NCI-H748 (cell line): ENCODE measurements around the gene CD37.
A peak's percentile ranks its signal among the peaks of the same experiment; 100 is the strongest.
"Not testable (repeated sequence)": the region's sequence is repeated elsewhere in the genome, so short reads cannot be mapped to it uniquely, and the experiment has no call there.

Source experiments
- DNase-seq: peaks from one replicate; lab custom pipeline; 2025; ENCODE audit not compliant: unreplicated experiment; lab: John Stamatoyannopoulos, UW

The CD37 gene

GRCh38 chr19:49335071-49335783 lies at the start of gene CD37:
Gene CD37 (plus strand): TSS chr19:49335406. CDS start chr19:49335541, 135 bp downstream.
- no peak for DNase-seq

GRCh38 chr19:49287141-49287770 lies 48.0 kb upstream of the CD37 start:
- no peak for DNase-seq

GRCh38 chr19:49288205-49288604 lies 47.0 kb upstream of the CD37 start:
- DNase-seq: not testable (repeated sequence)

GRCh38 chr19:49289286-49289685 lies 45.9 kb upstream of the CD37 start:
- DNase-seq: not testable (repeated sequence)

GRCh38 chr19:49290517-49290916 lies 44.7 kb upstream of the CD37 start:
- no peak for DNase-seq

- DNase-seq: no peak
Observed at GRCh38 chr19:49294401-49294800, 40.8 kb upstream of the CD37 start.

- no peak for DNase-seq
Observed at GRCh38 chr19:49295208-49295880, 39.9 kb upstream of the CD37 start.

- DNase-seq: no peak
Observed at GRCh38 chr19:49297403-49297802, 37.8 kb upstream of the CD37 start.

GRCh38 chr19:49298653-49299052 lies 36.6 kb upstream of the CD37 start:
- not testable (repeated sequence) for DNase-seq

- DNase-seq: peak; percentile 67
Observed at GRCh38 chr19:49301165-49301865, 33.9 kb upstream of the CD37 start.

- DNase-seq: no peak
Observed at GRCh38 chr19:49301866-49302252, 33.3 kb upstream of the CD37 start.

GRCh38 chr19:49306734-49307133 lies 28.5 kb upstream of the CD37 start:
- not testable (repeated sequence) for DNase-seq

GRCh38 chr19:49309087-49309486 lies 26.1 kb upstream of the CD37 start:
- no peak for DNase-seq

- peak; percentile 15 for DNase-seq
Observed at GRCh38 chr19:49315111-49315510, 20.1 kb upstream of the CD37 start.

- no peak for DNase-seq
Observed at GRCh38 chr19:49316284-49316683, 18.9 kb upstream of the CD37 start.

GRCh38 chr19:49318296-49318695 lies 16.9 kb upstream of the CD37 start:
- DNase-seq: no peak

GRCh38 chr19:49324801-49325576 lies 10.2 kb upstream of the CD37 start, which contains the start of gene SLC6A16:
Gene SLC6A16 (minus strand): TSS chr19:49325191. CDS start chr19:49311347, 13,844 bp downstream.
- no peak for DNase-seq

GRCh38 chr19:49325756-49326155 lies 9.4 kb upstream of the CD37 start:
- DNase-seq: not testable (repeated sequence)

- DNase-seq: no peak
Observed at GRCh38 chr19:49326165-49326704, 9.0 kb upstream of the CD37 start.

GRCh38 chr19:49327878-49328544 lies 7.2 kb upstream of the CD37 start:
- DNase-seq: peak; percentile 22
